NK-92 (cell line): Measurements from ENCODE around the gene NDUFAF3.
A peak's percentile ranks its signal among the peaks of the same experiment; 100 is the strongest.
"Not testable (repeated sequence)": the region's sequence is repeated elsewhere in the genome, so short reads cannot be mapped to it uniquely, and the experiment has no call there.

ENCODE experiments used
- DNase-seq: peaks from one replicate; lab custom pipeline; 2025; ENCODE audit not compliant: unreplicated experiment; lab: John Stamatoyannopoulos, UW

NDUFAF3 gene

DNA sequence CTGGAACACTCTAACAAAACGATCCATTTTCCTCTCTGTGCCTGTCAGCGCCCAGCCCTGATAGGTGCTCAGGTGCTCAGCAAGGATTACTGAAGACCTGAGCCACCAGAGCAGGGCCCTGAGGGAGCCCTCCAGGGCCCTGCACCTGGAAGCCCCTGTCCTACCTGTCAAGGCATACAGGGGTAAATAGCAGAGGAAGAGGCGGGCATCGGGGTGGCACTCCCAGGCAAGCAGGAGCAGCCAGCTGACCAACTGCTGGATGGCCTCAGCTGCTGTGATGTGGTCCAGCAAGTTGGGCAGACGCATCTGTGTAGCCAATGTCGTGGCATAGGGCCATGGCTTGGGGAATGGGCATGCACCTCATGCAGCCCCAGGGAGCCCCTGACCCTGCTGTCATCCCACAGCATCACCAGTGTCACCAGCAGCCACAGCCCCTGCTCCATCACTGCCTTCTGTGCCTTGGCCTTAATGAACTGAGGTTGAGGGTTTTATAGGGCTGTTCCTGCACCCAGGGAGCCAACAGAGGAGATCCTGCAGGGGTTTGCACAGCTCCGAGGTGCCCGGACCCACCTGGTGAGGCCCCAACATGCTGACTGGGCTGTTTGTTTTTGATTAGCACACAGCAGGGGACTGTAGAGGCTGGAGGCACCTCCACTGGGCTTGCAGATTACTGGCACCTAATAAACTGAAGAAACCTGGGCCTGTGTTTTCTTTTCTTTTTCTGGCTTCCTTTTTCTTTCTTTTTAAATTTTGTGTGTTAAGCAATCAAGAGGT is 22.6 kb upstream of the NDUFAF3 start:
- no peak for DNase-seq

DNA sequence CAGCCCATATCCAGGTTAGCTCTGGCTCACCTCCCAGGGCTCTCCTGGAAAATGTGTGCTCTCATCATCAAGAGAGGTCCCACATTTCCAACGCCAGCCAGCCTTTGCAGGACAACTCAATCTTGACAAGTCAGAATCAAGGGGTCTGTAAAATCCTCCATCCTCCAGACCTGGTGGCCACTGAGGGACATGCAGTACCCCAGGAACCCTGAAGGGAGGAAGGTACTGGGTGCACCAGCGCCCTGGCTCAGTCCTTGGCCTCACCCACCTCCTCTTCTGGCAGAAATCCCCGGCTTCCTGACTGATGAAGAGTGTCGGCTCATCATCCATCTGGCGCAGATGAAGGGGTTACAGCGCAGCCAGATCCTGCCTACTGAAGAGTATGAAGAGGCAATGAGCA is 20.8 kb upstream of the NDUFAF3 start:
- no peak for DNase-seq

DNA sequence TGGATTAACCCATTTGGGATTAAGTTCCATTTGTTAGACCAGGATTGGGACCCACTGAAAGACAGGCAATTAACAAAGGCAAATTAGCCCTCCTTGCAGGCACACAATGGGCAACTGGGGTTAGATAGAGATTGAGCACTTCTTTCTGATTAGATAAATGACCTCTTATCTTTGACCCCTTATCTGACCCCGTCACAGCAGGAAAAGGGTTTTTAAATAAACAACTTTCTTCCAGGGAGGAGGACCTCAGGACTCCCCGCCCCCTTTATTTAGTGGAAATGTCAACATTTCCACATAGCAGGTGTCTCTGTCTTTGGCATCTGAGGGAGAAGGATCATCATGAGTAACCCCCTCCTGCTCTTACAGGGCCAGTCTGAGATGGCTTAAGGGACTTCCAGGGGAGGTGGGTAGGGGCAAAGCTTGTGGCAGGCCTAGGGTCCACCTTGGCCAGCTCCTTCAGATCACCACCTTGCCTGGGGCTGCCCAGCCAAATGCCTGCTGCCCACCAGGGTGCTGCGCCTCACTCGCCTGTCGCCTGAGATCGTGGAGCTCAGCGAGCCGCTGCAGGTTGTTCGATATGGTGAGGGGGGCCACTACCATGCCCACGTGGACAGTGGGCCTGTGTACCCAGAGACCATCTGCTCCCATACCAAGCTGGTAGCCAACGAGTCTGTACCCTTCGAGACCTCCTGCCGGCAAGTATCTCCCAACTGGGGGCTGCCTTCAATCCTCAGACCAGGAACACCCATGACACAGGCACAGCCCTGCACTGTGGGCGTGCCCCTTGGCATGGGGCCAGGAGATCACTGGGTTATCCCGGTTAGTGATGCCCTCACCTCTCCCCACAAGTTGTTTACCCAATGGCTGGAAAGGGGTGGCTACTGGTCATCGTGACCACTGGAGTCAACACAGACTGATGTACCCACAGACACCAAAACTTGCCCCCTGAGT is 17.3 kb upstream of the NDUFAF3 start:
- no peak for DNase-seq

DNA sequence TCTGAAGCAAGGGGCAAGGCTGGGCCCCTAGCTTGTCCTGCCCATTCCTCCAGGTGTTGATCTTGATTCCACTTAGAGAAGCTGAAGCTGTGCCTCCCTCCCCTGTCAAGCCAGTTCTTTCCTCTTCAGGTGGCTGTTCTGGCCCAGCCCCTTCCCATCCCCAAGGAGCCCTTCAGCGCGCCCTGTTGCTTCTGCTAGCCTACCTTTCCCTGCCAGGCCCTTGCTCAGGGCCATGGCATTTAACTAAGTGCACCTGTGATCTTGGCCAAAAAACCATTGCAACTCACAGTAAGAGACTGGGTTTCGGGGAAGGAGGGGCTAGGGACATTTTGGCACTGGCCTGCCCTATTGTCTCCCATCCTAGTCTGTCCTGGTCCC is 16.6 kb upstream of the NDUFAF3 start:
- no peak for DNase-seq

DNA sequence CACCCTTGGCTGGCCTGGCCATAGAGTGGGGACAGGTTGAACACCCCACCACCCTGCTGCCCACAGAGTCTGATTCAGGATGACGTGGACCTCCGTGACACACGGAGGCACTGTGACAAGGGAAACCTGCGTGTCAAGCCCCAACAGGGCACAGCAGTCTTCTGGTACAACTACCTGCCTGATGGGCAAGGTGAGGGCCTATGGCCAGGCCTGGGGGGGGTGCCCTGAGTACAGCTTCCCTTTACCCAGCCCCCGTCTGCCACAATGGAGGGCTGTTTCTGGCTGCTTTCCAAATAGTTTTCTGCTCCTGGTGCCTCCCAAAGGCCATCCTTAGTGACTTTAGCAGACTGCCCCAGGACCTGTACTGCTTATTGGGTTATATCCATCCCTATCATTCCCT is 15.9 kb upstream of the NDUFAF3 start:
- no peak for DNase-seq

DNA sequence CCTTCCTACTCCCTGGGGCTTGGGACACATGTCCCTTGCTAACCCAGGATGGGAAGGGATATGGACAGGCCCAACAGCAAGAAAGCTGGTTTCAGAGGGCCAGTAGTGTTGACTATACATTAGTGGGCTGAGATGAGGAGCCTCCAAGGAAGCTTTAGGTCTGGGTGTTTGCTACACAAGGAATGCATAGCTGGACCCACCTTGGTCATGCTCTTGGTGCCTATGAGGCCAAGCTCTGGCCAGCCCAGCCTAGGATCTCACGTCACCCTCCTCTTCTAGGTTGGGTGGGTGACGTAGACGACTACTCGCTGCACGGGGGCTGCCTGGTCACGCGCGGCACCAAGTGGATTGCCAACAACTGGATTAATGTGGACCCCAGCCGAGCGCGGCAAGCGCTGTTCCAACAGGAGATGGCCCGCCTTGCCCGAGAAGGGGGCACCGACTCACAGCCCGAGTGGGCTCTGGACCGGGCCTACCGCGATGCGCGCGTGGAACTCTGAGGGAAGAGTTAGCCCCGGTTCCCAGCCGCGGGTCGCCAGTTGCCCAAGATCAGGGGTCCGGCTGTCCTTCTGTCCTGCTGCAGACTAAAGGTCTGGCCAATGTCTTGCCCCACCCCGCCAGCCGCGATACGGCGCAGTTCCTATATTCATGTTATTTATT is 15.4 kb upstream of the NDUFAF3 start:
- DNase-seq: no peak

DNA sequence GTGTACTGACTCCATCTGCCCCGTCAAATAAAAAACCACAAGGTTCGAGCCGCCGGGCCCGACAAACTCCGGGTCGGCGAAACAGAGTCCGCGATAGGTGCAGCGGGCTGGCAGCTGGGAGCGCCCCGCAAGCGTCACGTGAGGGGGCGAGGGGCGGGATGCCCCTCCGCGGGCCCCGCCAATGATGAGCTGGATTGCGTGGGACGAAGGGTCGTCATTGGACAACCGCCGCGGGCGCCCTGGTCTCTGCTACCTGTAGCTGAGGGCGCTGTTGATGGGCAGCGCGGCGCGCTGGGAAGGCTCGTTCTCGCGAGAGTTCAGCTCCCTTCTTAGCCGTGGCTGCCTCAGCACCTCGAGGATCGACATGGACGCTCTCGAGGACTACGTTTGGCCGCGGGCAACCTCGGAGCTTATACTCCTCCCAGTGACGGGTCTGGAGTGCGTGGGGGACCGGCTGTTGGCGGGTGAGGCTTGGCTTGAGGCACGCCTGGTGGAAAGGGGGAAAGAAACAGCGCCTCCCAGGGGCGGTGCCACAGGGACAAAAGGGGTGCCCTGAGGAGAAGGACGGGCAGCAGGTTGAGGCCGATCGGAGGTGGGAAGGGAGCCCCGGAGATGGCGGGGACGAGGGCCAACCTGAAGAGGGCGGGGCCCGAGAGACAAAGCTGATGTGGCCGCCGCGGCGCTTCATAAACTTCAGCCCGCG is 14.7 kb upstream of the NDUFAF3 start, which contains the start of gene WDR6:
Gene WDR6, plus strand, starts transcription at position 324 of the 703 bp plus-strand sequence. Its CDS starts 41 bp downstream, at position 365.
- peak; percentile 63 for DNase-seq

DNA sequence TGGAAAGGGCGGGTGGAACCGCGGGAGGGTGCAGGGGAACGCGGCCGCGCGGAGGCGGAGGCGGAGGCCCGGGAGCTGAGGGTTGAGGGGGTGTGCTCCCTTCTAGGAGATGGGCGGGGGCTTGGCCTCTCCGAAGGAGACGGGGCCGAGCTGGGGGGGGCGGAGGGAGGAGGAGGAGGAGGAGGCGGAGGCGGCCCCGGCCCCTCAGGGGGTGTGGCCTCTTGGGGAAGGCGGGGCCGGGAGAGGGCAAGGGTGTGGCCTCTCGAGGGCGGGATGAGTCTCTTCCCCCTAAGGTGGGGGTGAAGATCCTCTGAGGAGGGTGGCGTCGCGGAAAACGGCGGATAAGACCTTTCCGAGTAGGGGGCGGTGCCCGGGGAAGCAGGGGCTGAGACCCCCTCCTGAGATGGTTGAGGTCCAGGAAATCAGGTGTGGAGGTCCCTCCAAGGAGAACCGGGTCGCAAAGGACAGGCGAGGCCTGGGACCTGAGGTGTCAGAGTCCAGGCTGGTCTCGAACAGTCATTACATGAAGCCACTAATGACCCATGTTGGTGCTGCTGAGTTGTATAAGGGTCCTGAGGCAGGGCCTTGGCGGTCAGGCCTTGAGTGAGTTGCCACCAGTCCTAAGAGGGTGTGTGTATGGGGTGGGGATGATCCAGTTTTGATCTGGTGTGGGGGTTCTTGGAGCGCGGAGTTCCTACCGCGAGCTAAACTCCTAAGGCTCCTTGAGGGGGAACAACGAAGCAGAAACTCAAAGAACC is 14.0 kb upstream of the NDUFAF3 start:
- peak; percentile 16 for DNase-seq

DNA sequence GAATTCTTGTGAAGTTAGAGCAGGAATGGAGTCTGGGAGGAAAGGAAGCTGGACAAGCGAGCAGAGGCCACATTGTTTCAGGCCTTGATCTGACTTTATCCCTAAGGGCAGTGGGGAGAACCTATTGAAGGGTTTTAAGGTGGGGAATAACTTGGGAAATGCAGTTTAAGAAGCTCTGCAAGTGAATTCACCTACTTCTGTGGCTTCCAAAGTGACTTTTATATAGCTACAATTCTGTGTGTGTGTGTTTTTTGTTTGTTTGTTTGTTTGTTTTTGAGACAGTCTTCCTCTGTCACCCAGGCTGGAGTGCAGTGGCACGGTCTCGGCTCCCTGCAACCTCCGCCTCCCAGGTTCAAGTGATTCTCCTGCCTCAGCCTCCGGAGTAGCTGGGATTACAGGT is 13.3 kb upstream of the NDUFAF3 start:
- not testable (repeated sequence) for DNase-seq

DNA sequence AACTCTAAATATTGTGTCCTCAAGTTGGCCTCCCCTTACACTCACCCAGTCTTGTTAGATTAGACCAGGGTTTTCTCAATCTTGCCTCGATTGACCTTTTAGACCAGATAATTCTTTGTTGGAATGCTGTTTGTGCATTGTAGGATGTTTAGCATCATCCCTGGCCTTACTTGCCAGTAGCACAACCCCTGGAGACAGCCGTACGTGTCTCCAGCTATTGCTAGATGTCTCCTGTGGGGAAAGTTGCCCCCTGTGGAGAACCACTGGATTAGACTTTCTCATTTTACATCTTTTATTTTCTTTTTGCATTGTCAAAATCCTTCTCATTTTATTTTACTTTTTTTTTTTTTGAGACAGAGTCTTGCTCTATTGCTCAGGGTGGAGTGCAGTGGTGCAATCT is 12.5 kb upstream of the NDUFAF3 start:
- no peak for DNase-seq

DNA sequence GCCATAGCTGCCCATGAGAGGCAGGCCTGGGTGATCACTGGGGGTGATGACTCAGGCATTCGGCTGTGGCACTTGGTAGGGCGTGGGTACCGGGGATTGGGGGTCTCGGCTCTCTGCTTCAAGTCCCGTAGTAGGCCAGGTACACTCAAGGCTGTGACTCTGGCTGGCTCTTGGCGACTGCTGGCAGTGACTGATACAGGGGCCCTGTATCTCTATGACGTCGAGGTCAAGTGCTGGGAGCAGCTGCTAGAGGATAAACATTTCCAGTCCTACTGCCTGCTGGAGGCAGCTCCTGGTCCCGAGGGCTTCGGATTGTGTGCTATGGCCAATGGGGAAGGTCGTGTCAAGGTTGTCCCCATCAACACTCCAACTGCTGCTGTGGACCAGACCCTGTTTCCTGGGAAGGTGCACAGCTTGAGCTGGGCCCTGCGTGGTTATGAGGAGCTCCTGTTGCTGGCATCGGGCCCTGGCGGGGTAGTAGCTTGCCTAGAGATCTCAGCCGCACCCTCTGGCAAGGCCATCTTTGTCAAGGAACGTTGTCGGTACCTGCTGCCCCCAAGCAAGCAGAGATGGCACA is 9.4 kb upstream of the NDUFAF3 start:
- DNase-seq: no peak

DNA sequence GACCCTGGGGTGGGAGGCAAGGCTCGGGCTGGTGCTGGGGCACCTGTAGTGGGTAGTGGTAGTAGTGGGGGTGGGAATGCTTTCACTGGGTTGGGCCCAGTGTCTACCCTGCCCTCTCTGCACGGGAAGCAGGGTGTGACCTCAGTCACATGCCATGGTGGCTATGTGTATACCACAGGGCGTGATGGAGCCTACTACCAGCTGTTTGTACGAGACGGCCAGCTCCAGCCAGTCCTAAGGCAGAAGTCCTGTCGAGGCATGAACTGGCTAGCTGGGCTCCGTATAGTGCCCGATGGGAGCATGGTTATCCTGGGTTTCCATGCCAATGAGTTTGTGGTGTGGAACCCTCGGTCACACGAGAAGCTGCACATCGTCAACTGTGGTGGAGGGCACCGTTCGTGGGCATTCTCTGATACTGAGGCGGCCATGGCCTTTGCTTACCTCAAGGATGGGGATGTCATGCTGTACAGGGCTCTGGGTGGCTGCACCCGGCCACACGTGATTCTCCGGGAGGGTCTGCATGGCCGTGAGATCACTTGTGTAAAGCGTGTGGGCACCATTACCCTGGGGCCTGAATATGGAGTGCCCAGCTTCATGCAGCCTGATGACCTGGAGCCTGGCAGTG is 8.7 kb upstream of the NDUFAF3 start:
- DNase-seq: no peak

DNA sequence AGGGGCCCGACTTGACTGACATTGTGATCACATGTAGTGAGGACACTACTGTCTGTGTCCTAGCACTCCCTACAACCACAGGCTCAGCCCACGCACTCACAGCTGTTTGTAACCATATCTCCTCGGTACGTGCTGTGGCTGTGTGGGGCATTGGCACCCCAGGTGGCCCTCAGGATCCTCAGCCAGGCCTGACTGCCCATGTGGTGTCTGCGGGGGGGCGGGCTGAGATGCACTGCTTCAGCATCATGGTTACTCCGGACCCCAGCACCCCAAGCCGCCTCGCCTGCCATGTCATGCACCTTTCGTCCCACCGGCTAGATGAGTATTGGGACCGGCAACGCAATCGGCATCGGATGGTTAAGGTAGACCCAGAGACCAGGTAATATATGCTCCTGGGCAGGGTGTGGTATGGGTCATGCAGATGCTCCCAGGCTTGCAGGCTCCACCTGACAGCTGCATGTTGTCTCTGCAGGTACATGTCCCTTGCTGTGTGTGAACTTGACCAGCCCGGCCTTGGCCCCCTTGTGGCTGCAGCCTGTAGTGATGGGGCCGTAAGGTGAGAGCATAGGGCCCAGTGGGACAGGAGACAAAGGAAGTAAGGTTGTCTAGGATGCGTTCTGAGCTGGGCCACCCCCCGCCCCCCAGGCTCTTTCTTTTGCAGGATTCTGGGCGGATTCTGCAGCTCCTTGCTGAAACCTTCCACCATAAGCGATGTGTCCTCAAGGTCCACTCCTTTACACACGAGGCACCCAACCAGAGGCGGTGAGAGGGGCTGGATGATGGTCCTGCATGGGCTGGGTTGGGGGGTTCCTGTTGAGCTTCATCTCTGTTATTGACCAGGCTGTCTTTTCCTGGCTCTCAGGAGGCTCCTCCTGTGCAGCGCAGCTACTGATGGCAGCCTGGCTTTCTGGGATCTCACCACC is 7.9 kb upstream of the NDUFAF3 start:
- no peak for DNase-seq

DNA sequence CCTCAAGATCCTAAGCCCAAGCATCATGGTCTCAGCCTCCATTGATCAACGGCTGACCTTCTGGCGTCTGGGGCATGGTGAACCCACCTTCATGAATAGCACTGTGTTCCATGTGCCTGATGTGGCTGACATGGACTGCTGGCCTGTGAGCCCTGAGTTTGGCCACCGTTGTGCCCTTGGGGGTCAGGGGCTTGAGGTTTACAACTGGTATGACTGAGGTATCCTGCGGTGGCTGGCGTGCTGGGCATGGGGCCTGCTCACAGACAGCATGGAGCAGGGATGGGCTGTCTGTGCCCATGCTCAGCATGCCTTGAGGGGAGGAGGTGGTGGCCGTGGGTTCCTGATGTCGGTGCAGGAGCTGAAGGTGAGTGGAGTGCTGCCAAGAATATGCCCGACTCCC is 6.8 kb upstream of the NDUFAF3 start:
- no peak for DNase-seq

DNA sequence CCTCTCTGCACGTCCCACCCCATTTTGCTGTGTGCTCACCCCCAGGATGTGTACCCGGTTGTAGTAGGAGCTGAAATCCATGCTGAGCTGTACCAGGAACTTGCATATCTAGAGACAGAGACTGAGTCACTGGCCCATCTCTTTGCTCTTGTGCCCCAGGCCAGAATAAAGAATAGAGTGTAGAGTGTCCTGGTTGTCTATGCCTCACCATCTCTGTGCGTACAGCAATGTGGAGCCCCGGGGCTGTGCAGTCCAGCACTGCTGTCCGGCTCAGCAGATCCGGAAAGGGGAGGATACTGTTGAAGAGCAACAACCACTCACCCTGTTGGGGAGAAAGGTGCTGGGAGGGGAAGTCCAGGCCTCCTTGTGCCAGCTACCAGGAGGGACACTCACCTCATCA is 6.2 kb upstream of the NDUFAF3 start:
- no peak for DNase-seq

DNA sequence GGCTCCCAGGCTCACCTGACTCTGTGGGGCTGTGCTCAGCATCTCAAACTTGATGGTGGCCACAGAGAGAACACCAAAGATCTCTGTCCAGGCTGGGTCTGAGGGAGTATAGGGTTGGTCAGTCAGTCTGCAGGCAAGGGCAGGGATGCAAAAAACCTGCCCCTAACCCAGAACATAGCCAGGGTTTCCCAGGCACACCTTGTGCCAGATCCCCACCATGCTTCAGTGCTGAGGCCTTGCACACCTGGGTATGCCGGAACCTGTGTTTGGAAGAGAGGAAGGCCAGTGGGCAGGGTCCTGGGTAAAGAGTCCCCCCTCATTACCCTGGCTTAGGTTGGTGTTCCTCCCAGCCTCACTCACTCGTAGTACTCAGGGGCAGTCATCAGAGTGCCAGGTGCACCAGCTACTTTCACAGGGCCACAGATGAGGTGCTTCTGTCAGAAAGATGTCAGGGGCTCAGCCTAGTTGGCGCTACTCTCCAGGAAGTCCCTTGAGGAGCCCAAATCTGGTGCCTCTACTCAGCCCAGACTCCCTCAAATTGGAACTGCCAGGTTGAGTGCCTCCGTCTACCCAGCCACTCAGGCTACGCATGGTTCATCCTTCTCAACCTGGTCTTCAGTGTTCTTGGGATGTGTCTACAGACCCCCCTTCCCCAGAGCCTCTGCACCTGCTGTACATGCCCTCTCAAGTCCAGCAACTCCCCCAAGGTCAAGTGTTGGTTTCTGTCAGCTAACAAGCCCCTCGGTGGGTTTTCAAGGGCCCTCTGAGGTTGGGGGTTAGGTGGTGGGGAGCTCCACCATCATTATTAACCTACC is 5.3 kb upstream of the NDUFAF3 start:
- DNase-seq: no peak

DNA sequence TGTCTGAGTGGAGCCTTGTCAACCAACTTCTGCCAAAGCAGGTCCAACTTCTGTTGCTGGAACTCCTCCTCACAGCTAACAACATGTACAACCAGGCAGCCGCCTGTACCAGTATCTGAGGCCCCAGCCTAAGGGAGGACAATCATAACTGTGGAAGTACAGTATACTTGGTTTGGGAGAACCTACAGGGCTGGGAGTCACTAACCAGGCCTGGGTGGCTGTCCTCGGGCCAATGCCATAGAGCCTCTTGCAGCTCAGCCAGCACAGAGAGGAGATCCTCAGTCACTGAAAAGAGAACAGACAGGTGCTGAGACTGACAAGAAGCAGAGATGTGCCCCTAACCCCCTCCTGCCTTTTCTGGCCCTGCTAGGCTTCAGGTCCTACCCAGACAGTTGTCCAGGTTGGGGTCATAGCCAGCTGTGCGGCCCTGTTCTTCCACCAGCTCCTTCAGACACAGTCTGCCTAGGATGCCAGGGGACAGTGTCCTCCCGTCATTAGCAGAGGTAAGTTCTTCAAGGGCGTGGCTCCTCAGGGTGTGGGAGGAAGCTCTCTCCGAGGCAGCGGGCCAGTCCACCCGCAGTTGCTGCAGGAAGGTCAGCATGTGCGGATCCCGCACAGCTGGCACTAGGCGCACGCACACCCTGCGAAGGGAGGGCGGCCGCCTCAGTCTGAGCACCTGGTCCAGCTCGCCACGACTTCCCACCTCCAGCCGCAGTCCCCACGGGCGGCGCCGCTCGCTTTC is 4.5 kb upstream of the NDUFAF3 start:
- DNase-seq: no peak
